ENCODE results near the gene PLXNA2. TPM values are rescaled to one million over a fixed set of nuclear protein-coding genes. Genes with fewer than 3 reads are reported as not detected.

PLXNA2 gene
- total RNA-seq, 2 donors from 2014 or later: 7.3 to 8.9 TPM

GRCh38 chr1:208054485-208054884, 189.7 kb downstream of the PLXNA2 start:
- intact Hi-C loops (cut with DNase I): no loop called here
- H3K4me1 ChIP-seq (replicated peaks): no peaks in the 10 kb centered on the region
- H3K4me3 ChIP-seq: no peak overlapping the region
- no peaks in the 10 kb centered on the region for H3K9me3 ChIP-seq
- no peaks in the 10 kb centered on the region for H3K27me3 ChIP-seq (replicated peaks; ENCODE audit: insufficient read depth)
- WGBS: 88% methylated on average over 6 of the region's 6 CpGs
- DNase-seq (ENCODE audit: low spot score): no peak
- peaks cover 0 to 3% of the 10 kb centered on the region in 2 donors for H3K36me3 ChIP-seq
- H3K27ac ChIP-seq: no peak overlapping the region
- no peak for TF ChIP-seq POLR2AphosphoS5 (IDR thresholded peaks at IDR 0.05)
- TF ChIP-seq POLR2A (IDR thresholded peaks at IDR 0.05): no peak
- TF ChIP-seq, protein P1, sequence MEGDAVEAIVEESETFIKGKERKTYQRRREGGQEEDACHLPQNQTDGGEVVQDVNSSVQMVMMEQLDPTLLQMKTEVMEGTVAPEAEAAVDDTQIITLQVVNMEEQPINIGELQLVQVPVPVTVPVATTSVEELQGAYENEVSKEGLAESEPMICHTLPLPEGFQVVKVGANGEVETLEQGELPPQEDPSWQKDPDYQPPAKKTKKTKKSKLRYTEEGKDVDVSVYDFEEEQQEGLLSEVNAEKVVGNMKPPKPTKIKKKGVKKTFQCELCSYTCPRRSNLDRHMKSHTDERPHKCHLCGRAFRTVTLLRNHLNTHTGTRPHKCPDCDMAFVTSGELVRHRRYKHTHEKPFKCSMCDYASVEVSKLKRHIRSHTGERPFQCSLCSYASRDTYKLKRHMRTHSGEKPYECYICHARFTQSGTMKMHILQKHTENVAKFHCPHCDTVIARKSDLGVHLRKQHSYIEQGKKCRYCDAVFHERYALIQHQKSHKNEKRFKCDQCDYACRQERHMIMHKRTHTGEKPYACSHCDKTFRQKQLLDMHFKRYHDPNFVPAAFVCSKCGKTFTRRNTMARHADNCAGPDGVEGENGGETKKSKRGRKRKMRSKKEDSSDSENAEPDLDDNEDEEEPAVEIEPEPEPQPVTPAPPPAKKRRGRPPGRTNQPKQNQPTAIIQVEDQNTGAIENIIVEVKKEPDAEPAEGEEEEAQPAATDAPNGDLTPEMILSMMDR (IDR thresholded peaks at IDR 0.05): no peak

DNA sequence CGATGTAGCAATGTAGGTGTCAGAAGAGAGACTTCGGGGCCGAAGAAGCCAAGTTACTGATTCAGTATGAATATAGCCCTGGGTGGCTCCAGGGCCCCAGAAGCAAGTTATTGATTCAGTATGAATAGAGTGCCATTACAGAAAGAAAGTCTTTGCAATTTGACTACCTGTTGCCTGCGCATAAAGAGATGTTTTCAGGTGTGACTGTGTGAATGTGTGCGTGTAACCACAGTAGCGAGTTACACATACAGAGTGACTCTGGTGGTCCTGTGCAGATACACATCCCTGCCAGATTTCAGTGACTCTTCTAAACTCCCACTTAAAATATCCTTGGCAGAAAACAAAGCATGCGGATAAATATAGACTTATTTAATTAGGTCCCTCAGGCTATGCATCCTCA, 190.5 kb downstream of the PLXNA2 start:
- WGBS: 93% methylated on average over 7 of the region's 7 CpGs
- H3K4me1 ChIP-seq (replicated peaks): no peaks in the 10 kb centered on the region
- intact Hi-C loops (cut with DNase I): no loop called here
- H3K27ac ChIP-seq: no peak overlapping the region
- TF ChIP-seq POLR2AphosphoS5 (IDR thresholded peaks at IDR 0.05): no peak
- TF ChIP-seq POLR2A (IDR thresholded peaks at IDR 0.05): no peak
- TF ChIP-seq, protein P1 (IDR thresholded peaks at IDR 0.05): no peak
- H3K9me3 ChIP-seq: no peaks in the 10 kb centered on the region
- no peak overlapping the region for H3K4me3 ChIP-seq
- peaks cover 0 to 3% of the 10 kb centered on the region in 2 donors for H3K36me3 ChIP-seq
- DNase-seq (ENCODE audit: low spot score): no peak
- no peaks in the 10 kb centered on the region for H3K27me3 ChIP-seq (replicated peaks; ENCODE audit: insufficient read depth)

GRCh38 chr1:208052926-208053407, 191.2 kb downstream of the PLXNA2 start:
- Histone ChIP-seq H3K27ac (no peak overlapping the region), H3K4me3 (no peak overlapping the region), H3K9me3 (no peaks in the 10 kb centered on the region), H3K27me3 (replicated peaks; ENCODE audit: insufficient read depth) (no peaks in the 10 kb centered on the region), H3K4me1 (replicated peaks) (no peaks in the 10 kb centered on the region), H3K36me3 (peaks cover 0 to 3% of the 10 kb centered on the region in 2 donors)
- intact Hi-C loops (cut with DNase I): no loop called here
- 99% methylated on average over 3 of the region's 3 CpGs for WGBS
- TF ChIP-seq POLR2AphosphoS5 (IDR thresholded peaks at IDR 0.05) (no peak), POLR2A (IDR thresholded peaks at IDR 0.05) (no peak)
- TF ChIP-seq, protein P1 (IDR thresholded peaks at IDR 0.05): no peak
- no peak for DNase-seq (ENCODE audit: low spot score)

DNA sequence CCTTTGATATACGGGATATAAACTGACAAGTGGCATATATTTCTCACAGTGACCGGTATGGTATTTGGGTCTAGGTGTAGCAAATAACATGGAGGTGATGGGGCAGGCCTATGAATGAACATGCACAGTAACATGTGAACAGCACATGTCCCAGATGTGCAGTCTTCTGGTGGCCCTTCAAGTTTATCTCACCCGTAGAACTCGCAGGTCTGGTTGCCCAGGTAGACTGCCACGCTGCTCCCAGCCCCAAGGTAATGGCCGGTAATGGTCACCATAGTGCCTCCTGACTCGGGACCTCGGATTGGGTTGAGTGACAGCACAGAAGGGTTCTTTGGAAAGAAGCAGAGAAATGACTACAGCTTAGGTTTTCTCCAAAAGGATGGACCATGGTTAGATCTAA, 192.0 kb downstream of the PLXNA2 start:
- WGBS: 96% methylated on average over 8 of the region's 8 CpGs
- peaks cover 0 to 3% of the 10 kb centered on the region in 2 donors for H3K36me3 ChIP-seq
- DNase-seq (ENCODE audit: low spot score): no peak
- TF ChIP-seq, protein P1 (IDR thresholded peaks at IDR 0.05): no peak
- no peak for TF ChIP-seq POLR2A (IDR thresholded peaks at IDR 0.05)
- TF ChIP-seq POLR2AphosphoS5 (IDR thresholded peaks at IDR 0.05): no peak
- no peaks in the 10 kb centered on the region for H3K9me3 ChIP-seq
- intact Hi-C loops (cut with DNase I): no loop called here
- H3K4me3 ChIP-seq: no peak overlapping the region
- peaks cover 3% of the 10 kb centered on the region for H3K4me1 ChIP-seq (replicated peaks)
- H3K27me3 ChIP-seq (replicated peaks; ENCODE audit: insufficient read depth): no peaks in the 10 kb centered on the region
- H3K27ac ChIP-seq: no peak overlapping the region

GRCh38 chr1:208051651-208052050, 192.5 kb downstream of the PLXNA2 start:
- no peak overlapping the region for H3K27ac ChIP-seq
- peaks cover 0 to 3% of the 10 kb centered on the region in 2 donors for H3K36me3 ChIP-seq
- H3K4me3 ChIP-seq: no peak overlapping the region
- WGBS: 83% methylated on average over 3 of the region's 3 CpGs
- intact Hi-C loops (cut with DNase I): no loop called here
- H3K4me1 ChIP-seq (replicated peaks): peaks cover 3% of the 10 kb centered on the region
- no peaks in the 10 kb centered on the region for H3K9me3 ChIP-seq
- no peaks in the 10 kb centered on the region for H3K27me3 ChIP-seq (replicated peaks; ENCODE audit: insufficient read depth)
- no peak for DNase-seq (ENCODE audit: low spot score)
- TF ChIP-seq POLR2A (IDR thresholded peaks at IDR 0.05) (no peak), POLR2AphosphoS5 (IDR thresholded peaks at IDR 0.05) (no peak)
- TF ChIP-seq, protein P1 (IDR thresholded peaks at IDR 0.05): no peak
